NCI-H2107 (cell line): ENCODE data around the gene SOS1.
A peak's percentile ranks its signal among the peaks of the same experiment; 100 is the strongest.
"Not testable (repeated sequence)": the region's sequence is repeated elsewhere in the genome, so short reads cannot be mapped to it uniquely, and the experiment has no call there.

Experiments
- DNase-seq: peaks from one replicate; lab custom pipeline; 2025; lab: John Stamatoyannopoulos, UW

The SOS1 gene

GRCh38 chr2:39099870-39100728, 20.8 kb downstream of the SOS1 start:
- DNase-seq: no peak

- no peak for DNase-seq
These were observed 21.5 kb downstream of the SOS1 start for GRCh38 chr2:39099310-39099869.

GRCh38 chr2:39095624-39096023, 25.2 kb downstream of the SOS1 start:
- no peak for DNase-seq

- DNase-seq: no peak
These were observed 26.0 kb downstream of the SOS1 start for GRCh38 chr2:39094717-39095363.

GRCh38 chr2:39093218-39093898, 27.5 kb downstream of the SOS1 start:
- DNase-seq: no peak

GRCh38 chr2:39091543-39091942, 29.3 kb downstream of the SOS1 start:
- DNase-seq: no peak

- DNase-seq: no peak
These were observed 29.8 kb downstream of the SOS1 start for GRCh38 chr2:39091063-39091462.

- no peak for DNase-seq
These were observed 40.7 kb downstream of the SOS1 start for GRCh38 chr2:39080152-39080551.

- no peak for DNase-seq
These were observed 50.9 kb downstream of the SOS1 start for GRCh38 chr2:39069890-39070465.

GRCh38 chr2:39069136-39069515, 51.7 kb downstream of the SOS1 start:
- no peak for DNase-seq

- DNase-seq: no peak
These were observed 52.3 kb downstream of the SOS1 start for GRCh38 chr2:39068299-39069135.

GRCh38 chr2:39065616-39066015, 55.2 kb downstream of the SOS1 start:
- no peak for DNase-seq

- no peak for DNase-seq
These were observed 58.5 kb downstream of the SOS1 start for GRCh38 chr2:39062320-39062719.

GRCh38 chr2:39061280-39061679, 59.6 kb downstream of the SOS1 start:
- no peak for DNase-seq

- DNase-seq: peak; percentile 10
These were observed 61.4 kb downstream of the SOS1 start for GRCh38 chr2:39059366-39059952.

GRCh38 chr2:39058101-39058500, 62.8 kb downstream of the SOS1 start:
- no peak for DNase-seq

GRCh38 chr2:39052665-39053064, 68.2 kb downstream of the SOS1 start:
- not testable (repeated sequence) for DNase-seq

GRCh38 chr2:39050109-39050508, 70.7 kb downstream of the SOS1 start:
- no peak for DNase-seq

GRCh38 chr2:39039072-39039471, 81.8 kb downstream of the SOS1 start:
- no peak for DNase-seq

GRCh38 chr2:39033980-39034379, 86.9 kb downstream of the SOS1 start:
- no peak for DNase-seq

GRCh38 chr2:39027421-39027820, 93.4 kb downstream of the SOS1 start:
- DNase-seq: no peak
